Rectal smooth muscle tissue (tissue), 1 donor: ENCODE measurements around the gene COPZ1.
"Not testable (repeated sequence)": the region's sequence is repeated elsewhere in the genome, so short reads cannot be mapped to it uniquely, and the experiment has no call there.

Experiments
- H3K27ac ChIP-seq: one replicate; pipeline ENCODE4 v1.7.0; 2013; ENCODE audit warnings: low read depth, low read length, inconsistent platforms
- H3K27me3 ChIP-seq: one replicate; pipeline ENCODE4 v1.7.0; 2013; ENCODE audit warnings: low read length; ENCODE audit not compliant: control insufficient read depth, insufficient read depth
- H3K36me3 ChIP-seq: one replicate; pipeline ENCODE4 v1.7.0; 2013; ENCODE audit warnings: low read length; ENCODE audit not compliant: control insufficient read depth, insufficient read depth
- H3K4me1 ChIP-seq: one replicate; pipeline ENCODE4 v1.7.0; 2013; ENCODE audit warnings: low read length; ENCODE audit not compliant: control insufficient read depth, insufficient read depth
- H3K4me3 ChIP-seq: one replicate; pipeline ENCODE4 v1.7.0; 2013; ENCODE audit warnings: low read length
- H3K9ac ChIP-seq: one replicate; pipeline ENCODE4 v1.7.0; 2013; ENCODE audit warnings: low read length

COPZ1 gene

DNA sequence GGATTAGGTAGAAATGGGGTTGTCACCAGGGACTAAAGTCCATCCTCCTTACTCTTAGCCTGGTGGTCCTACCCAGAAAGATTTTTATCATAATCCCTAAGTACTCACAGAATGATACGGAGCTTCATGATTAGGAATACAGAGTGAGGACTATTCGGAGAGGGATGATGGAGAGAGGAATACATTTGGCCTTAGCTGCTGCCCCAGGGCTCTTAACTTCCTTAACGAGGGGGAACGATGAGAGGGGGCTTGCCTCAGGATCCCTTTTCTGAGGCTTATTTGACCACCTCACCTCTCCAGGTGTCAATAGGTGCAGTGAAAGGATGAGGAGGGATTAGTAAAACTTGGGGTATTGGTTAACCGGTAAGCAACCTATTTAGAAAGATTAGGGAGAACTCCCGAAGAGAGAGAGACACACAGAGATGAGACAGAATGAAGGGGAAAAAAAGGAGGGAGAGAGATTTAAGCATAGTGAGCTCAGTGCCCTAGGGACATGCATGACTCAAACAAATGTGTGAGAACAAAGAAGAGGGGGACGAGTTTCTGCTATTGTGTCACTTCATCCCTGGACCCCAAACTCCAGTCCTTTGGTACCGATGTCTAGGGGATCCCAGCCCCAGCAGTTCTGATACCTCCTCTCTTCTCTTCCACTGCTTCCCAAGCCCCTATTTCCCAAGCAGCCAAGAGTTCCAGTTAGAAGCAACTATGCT lies 25.3 kb upstream of the COPZ1 start:
- Histone ChIP-seq H3K27ac (no peak overlapping the region), H3K9ac (no peak overlapping the region), H3K4me1 (no peaks in the 10 kb centered on the region), H3K27me3 (peaks cover 9% of the 10 kb centered on the region), H3K36me3 (no peaks in the 10 kb centered on the region), H3K4me3 (no peak overlapping the region)

DNA sequence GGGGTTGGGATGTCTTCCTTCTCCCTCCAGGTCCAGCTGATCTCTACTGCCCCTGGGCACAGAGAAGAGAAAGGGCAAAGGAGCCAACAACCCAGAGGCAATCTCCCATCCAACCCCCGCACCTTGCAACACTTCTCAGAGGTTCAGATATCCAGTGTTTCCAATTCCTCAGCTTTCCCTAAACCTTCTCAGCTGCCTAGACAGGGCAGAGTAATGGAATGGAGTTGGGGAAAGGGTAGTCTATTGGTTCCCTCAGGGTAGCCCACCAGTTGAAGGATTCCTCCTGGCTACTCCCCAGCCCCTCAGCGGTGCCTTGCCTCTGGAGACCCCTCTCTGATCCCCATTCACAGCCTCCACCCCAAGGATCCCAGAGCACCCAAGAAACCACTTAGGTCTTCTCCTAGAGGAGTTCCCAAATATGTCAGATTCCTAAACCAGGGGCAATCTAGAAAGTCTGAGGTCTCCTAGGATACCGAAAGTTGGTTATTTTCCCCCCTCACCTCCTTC lies 24.7 kb upstream of the COPZ1 start:
- H3K4me3 ChIP-seq, result no peak overlapping the region
- H3K27ac ChIP-seq, result no peak overlapping the region
- H3K36me3 ChIP-seq, result no peaks in the 10 kb centered on the region
- no peak overlapping the region for H3K9ac ChIP-seq
- peaks cover 9% of the 10 kb centered on the region for H3K27me3 ChIP-seq
- H3K4me1 ChIP-seq, result no peaks in the 10 kb centered on the region

DNA sequence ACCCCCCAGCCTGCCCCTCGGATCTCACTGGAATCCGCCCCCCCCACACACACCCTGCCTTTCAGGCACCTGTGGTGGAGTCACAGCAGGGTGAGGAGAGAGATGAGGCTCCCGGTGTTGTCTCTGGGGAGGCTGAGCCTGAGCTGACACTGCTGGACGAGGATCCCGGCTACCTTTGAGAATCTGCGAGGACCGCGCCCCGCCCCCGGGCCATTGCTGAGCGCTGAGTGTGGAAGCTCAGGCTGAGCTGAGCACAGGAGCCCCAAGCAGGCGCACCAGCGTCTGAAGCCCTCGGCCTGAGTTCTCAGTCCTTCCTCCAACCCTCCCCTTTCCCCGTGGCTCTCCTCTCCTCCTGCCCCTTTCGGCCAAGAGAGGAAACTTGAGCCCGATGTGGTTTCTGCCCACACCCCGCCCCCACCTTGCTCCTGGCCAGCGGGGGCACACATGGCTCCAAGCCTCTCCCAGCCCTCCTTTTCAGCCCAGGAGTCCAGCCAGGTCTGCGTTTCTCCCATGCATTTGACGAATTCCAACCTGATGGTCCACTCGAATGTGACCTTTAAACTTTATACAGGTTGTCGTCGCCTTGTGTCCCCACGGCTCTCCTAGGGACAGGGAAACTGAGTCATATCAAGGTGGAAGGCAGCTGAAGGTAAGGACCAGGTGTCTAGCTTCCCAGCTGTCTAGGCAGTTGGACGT lies 24.1 kb upstream of the COPZ1 start, which contains the start of gene NFE2:
Gene NFE2 (minus strand): TSS at position 284 of the 696 bp plus-strand sequence. CDS start 5,767 bp downstream, outside the sequence.
- no peaks in the 10 kb centered on the region for H3K4me1 ChIP-seq
- no peak within 1 kb of the TSS for H3K27ac ChIP-seq
- H3K27me3 ChIP-seq, result peaks cover 9% of the 10 kb centered on the region
- H3K4me3 ChIP-seq, result no peak within 1 kb of the TSS
- no peak within 1 kb of the TSS for H3K9ac ChIP-seq
- no peaks in the 10 kb centered on the region for H3K36me3 ChIP-seq

DNA sequence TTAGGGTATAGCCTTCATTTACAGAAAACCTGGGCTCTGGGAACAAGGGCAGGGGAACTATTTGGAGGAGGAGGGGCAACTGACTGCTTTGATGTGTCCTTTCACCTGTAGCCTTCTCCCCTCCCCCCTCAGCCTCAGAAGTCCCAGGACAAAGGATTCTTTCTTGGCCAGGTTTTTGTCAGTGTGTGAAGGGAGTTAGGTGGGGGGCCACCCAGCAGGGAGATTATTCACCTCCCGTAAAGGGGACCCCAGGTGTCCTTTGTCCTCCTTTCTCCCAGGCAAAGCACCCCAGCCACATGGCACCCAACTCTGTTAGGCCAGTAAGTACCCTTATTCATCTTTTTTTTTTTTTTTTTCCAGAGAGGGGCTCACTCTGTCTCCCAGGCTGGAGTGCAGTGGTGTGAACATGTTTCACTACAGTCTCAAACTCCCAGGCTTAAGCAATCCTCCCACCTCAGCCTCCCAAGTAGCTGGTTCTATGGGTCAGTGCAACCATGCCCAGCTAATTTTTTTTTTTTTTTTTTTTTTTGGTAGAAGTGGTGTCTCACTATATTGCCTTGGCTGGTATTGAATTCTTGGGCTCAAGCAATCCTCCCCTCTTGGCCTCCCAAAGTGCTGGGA lies 23.4 kb upstream of the COPZ1 start:
- H3K27me3 ChIP-seq, result peaks cover 9% of the 10 kb centered on the region
- no peaks in the 10 kb centered on the region for H3K4me1 ChIP-seq
- H3K27ac ChIP-seq, result no peak overlapping the region
- H3K36me3 ChIP-seq, result no peaks in the 10 kb centered on the region
- H3K4me3 ChIP-seq, result no peak overlapping the region
- no peak overlapping the region for H3K9ac ChIP-seq

DNA sequence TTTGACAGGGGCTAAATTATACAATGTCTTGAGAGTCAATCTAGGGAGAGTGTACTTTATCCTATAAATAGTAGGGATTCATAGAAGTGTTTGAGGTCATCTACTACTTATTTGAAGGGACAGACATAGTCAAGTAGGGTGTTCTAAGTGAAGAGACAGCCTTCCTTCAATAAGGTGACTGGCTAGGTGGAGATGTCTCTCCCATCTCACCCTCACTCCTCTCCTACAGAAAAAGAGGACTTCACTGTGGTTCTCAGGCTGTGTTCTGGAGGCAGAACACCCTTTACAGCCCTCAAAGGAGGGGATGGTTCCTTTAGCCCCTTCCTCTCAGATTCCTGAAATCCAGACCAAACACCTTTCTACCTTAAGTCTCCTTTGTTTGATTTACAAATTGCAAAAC lies 21.3 kb upstream of the COPZ1 start:
- Histone ChIP-seq H3K4me1 (no peaks in the 10 kb centered on the region), H3K27me3 (peaks cover 9% of the 10 kb centered on the region), H3K9ac (no peak overlapping the region), H3K36me3 (no peaks in the 10 kb centered on the region), H3K27ac (no peak overlapping the region), H3K4me3 (no peak overlapping the region)

DNA sequence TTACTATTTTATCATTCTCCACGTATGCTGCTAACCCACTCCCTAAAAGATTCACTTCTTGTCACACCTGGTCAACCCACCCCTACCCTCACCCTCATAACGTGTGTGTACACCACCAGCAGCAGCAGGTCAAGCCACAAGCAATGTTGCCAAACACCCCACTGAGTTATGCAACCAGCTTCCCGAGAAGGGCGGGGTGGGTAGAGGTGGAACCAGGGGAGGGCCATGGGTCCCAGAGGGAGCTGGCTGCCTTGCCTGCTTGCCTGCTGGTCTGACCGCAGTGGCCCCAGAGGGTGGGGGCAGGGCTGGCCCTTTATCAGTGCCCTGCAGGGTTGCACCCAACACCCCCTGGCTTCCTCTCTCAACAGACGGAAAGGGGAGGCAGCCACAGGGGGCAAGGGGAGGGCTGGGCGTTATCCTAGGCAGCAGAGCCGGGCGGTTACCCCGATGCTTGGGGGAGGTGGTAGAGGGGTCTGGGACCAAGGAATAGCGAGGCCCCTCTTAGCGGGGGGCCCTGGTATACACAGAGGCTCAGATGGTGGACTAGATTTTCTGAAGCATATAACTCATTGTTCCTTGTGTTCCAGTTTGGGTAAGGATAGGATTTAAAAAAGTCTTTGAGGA lies 20.6 kb upstream of the COPZ1 start:
- no peaks in the 10 kb centered on the region for H3K36me3 ChIP-seq
- H3K27me3 ChIP-seq, result peaks cover 9% of the 10 kb centered on the region
- H3K9ac ChIP-seq, result no peak overlapping the region
- no peaks in the 10 kb centered on the region for H3K4me1 ChIP-seq
- H3K27ac ChIP-seq, result no peak overlapping the region
- H3K4me3 ChIP-seq, result no peak overlapping the region

DNA sequence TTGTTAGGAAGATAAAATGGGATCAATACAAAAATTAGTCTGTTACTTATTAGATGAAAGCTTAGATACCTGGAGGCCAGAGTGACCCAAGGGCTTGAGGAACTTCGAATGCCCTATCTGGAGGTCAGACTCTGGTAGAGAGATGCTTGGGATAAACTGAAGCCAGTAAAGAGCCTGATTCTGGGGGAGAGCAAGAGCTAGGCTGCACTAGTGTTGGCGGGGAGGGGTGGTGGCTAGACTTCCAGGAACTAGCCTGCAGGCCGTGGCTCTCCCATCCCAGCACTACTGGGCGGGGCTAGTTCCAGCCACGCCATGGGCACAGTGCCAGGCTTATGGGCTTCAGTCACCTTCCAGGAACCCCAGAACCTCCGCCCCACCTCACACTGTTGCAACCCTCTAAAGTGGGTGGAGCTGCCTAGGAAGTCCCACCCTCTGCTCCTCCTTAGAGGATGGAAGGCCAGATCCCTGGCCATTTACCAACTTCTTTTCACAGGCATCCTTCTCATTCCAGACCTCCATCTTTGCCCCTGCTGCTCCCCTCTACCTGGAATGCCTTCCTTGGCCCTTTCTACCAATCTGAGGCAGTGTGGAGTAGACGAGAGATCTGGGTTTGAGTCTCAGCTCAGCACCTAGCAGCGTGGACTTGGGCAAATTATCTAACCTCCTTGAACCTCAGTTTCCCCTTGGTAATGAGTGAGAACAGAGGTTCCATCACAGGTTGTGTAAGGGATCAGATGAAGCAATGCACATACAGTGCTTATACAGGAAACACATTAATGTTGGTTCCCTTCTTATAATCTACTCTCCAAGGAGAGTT lies 17.8 kb upstream of the COPZ1 start:
- no peak overlapping the region for H3K9ac ChIP-seq
- H3K27ac ChIP-seq, result no peak overlapping the region
- no peaks in the 10 kb centered on the region for H3K4me1 ChIP-seq
- H3K27me3 ChIP-seq, result no peaks in the 10 kb centered on the region
- no peak overlapping the region for H3K4me3 ChIP-seq
- H3K36me3 ChIP-seq, result no peaks in the 10 kb centered on the region

DNA sequence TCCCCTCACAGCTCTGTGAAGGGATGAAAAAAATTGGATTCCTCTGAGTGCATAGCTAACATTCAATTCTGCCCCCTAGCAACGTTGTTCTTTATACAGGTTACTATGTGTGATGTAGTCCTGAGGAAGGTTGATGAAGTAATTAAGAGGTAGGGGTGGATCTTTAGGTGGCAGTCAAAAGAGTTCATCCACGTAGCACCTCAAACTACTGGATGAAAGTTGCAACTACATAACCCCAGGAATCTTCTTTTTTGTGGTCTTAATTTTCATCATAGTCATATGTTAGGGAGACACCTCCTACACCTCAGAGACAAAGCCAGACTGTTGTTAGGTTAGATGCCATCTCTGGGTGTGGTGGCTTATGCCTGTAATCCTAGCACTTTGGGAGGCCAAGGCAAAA lies 13.9 kb upstream of the COPZ1 start:
- Histone ChIP-seq H3K36me3 (no peaks in the 10 kb centered on the region), H3K27me3 (no peaks in the 10 kb centered on the region), H3K9ac (no peak overlapping the region), H3K27ac (no peak overlapping the region), H3K4me1 (no peaks in the 10 kb centered on the region), H3K4me3 (no peak overlapping the region)

DNA sequence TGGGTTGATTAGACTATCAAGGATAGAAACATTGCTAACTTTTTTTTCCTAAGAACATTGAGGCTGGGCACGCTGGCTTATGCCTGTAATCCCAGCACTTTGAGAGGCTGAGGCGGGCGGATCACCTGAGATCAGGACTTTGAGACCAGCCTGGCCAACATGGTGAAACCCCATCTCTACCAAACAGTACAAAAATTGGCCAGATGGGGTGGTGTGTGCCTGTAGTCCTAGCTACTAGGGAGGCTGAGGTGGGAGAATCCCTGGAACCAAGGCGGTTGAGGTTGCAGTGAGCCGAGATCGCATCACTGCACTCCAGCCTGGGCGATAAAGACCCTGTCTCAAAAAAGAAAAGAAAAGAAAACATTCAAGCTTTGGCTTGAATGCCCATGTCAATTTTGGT lies 12.6 kb upstream of the COPZ1 start:
- not testable (repeated sequence) for H3K27ac ChIP-seq, H3K9ac ChIP-seq, H3K4me1 ChIP-seq, H3K36me3 ChIP-seq, H3K27me3 ChIP-seq, H3K4me3 ChIP-seq

DNA sequence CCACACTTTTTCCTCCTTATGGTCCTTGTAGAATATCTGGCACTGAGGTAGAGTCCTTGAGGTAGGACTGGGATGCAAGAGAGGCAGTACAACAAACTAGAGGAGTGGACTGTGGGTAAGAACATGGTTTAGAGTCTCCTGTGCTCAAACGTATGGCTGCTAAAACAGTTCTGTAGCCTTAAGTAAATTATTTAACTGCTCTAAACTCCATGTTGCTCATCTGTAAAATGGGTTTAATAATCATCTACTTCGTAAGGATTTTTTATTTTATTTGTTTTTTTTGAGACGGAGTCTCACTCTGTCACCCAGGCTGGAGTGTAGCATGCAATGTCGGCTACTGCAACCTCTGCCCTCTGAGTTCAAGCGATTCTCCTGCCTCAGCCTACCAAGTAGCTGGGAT lies 3.6 kb upstream of the COPZ1 start:
- Histone ChIP-seq H3K4me1 (no peaks in the 10 kb centered on the region), H3K27ac (no peak overlapping the region), H3K9ac (no peak overlapping the region), H3K36me3 (no peaks in the 10 kb centered on the region), H3K27me3 (no peaks in the 10 kb centered on the region), H3K4me3 (no peak overlapping the region)

DNA sequence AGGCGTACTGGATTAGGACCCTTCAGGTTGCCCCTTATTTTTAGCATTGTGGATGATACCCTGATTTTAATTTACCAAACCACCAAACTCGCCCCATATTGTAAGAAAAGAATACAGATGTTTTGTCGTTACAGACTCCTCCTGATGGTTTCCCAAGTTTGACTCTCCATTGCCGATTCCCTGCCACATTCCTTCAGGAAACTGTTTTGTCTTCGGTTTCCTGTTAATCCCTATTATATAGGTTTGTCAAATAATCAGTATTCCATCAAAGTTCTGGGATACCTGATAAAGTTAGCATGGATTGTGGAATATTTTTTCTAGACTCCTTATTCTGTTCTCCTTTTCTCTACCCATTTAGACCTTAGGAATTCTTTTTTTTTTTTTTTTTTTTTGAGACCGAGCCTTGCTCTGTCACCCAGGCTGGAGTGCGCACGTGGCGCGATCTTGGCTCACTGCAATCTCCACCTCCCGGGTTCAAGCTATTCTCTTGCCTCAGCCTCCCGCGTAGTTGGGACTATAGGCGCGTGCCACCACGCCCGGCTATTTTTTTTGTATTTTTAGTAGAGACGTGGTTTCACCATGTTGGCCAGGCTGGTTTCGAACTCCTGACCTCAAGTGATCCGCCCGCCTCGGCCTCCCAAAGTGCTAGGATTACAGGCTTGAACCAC lies 645 bp downstream of the COPZ1 start:
- H3K4me1 ChIP-seq, result peaks cover 11% of the 10 kb centered on the region

More for the DNA sequence above, 645 bp downstream of the COPZ1 start:
- Histone ChIP-seq H3K9ac (peak overlapping the region; percentile 87), H3K4me3 (peak overlapping the region; percentile 86), H3K27ac (peak overlapping the region; percentile 82)
- H3K36me3 ChIP-seq, H3K27me3 ChIP-seq: not testable (repeated sequence)
